ENCODE measurements around the gene PDRG1.

Gene PDRG1

GRCh38 chr20:31951530-31952453 lies at the start of gene PDRG1:
Gene PDRG1 (minus strand): TSS chr20:31952046. CDS start chr20:31951961, 85 bp downstream.
- DNase-seq (ENCODE audit: insufficient read length, low spot score), result peak; percentile 69
- peak; percentile 83 for TF ChIP-seq CTCF (IDR thresholded peaks at IDR 0.05; ENCODE audit: insufficient read depth, missing control alignments)
- no peak for FAIRE-seq

- TF ChIP-seq CTCF (IDR thresholded peaks at IDR 0.05; ENCODE audit: insufficient read depth, missing control alignments), result no peak
- DNase-seq (ENCODE audit: insufficient read length, low spot score) (no peak), FAIRE-seq (no peak)
These were observed 46.4 kb upstream of the PDRG1 start for GRCh38 chr20:31998246-31998645.

GRCh38 chr20:31996996-31997395 lies 45.1 kb upstream of the PDRG1 start:
- no peak for DNase-seq (ENCODE audit: insufficient read length, low spot score)
- no peak for TF ChIP-seq CTCF (IDR thresholded peaks at IDR 0.05; ENCODE audit: insufficient read depth, missing control alignments)
- FAIRE-seq, result no peak

- DNase-seq (ENCODE audit: insufficient read length, low spot score), result no peak
- TF ChIP-seq CTCF (IDR thresholded peaks at IDR 0.05; ENCODE audit: insufficient read depth, missing control alignments), result no peak
- FAIRE-seq, result no peak
These were observed 40.2 kb upstream of the PDRG1 start for GRCh38 chr20:31992086-31992485.

GRCh38 chr20:31991339-31991705 lies 39.5 kb upstream of the PDRG1 start:
- FAIRE-seq, result no peak
- TF ChIP-seq CTCF (IDR thresholded peaks at IDR 0.05; ENCODE audit: insufficient read depth, missing control alignments), result no peak
- DNase-seq (ENCODE audit: insufficient read length, low spot score), result no peak

GRCh38 chr20:31990641-31991338 lies 38.9 kb upstream of the PDRG1 start:
- DNase-seq (ENCODE audit: insufficient read length, low spot score) (no peak), FAIRE-seq (no peak)
- no peak for TF ChIP-seq CTCF (IDR thresholded peaks at IDR 0.05; ENCODE audit: insufficient read depth, missing control alignments)

Data from D721Med (cell line).